HT-29 (cell line): ENCODE data around the gene ULK4. TPM values are rescaled to one million over a fixed set of nuclear protein-coding genes. Genes with fewer than 3 reads are reported as not detected.
"Not testable (repeated sequence)": the region's sequence is repeated elsewhere in the genome, so short reads cannot be mapped to it uniquely, and the experiment has no call there.

ENCODE experiments used
- DNase-seq: peaks from one replicate; pipeline ENCODE4 v3.0.0-alpha.2; 2015; ENCODE audit warnings: low spot score
- total RNA-seq: library from RNA; depleted of rRNA; stranded (reverse); fragments of >200 nt; shearing (Covaris generic); gene quantifications from 2 replicates; pipeline ENCODE4 v1.2.3, GENCODE V29; 2014

Gene ULK4
- total RNA-seq, 1 experiment from 2014 or later = 3.2 TPM

- DNase-seq = no peak
Observed at GRCh38 chr3:41320953-41321641, 640.8 kb downstream of the ULK4 start.

- peak; percentile 1 for DNase-seq
Observed at GRCh38 chr3:41318520-41318919, 643.4 kb downstream of the ULK4 start.

GRCh38 chr3:41317718-41318117 is 644.2 kb downstream of the ULK4 start:
- peak; percentile 34 for DNase-seq

- no peak for DNase-seq
Observed at GRCh38 chr3:41317298-41317697, 644.6 kb downstream of the ULK4 start.

GRCh38 chr3:41315126-41315525 is 646.8 kb downstream of the ULK4 start:
- no peak for DNase-seq

GRCh38 chr3:41308119-41308518 is 653.8 kb downstream of the ULK4 start:
- no peak for DNase-seq

- DNase-seq = no peak
Observed at GRCh38 chr3:41307065-41307464, 654.8 kb downstream of the ULK4 start.

- no peak for DNase-seq
Observed at GRCh38 chr3:41304593-41304992, 657.3 kb downstream of the ULK4 start.

- DNase-seq = no peak
Observed at GRCh38 chr3:41302295-41302694, 659.6 kb downstream of the ULK4 start.

- no peak for DNase-seq
Observed at GRCh38 chr3:41301548-41301947, 660.4 kb downstream of the ULK4 start.

- no peak for DNase-seq
Observed at GRCh38 chr3:41299036-41299435, 662.9 kb downstream of the ULK4 start.

- no peak for DNase-seq
Observed at GRCh38 chr3:41297750-41298149, 664.2 kb downstream of the ULK4 start.

- DNase-seq = no peak
Observed at GRCh38 chr3:41296556-41296955, 665.3 kb downstream of the ULK4 start.

- DNase-seq = no peak
Observed at GRCh38 chr3:41295740-41296139, 666.2 kb downstream of the ULK4 start.

- DNase-seq = no peak
Observed at GRCh38 chr3:41293169-41293681, 668.7 kb downstream of the ULK4 start.

- no peak for DNase-seq
Observed at GRCh38 chr3:41290736-41291135, 671.2 kb downstream of the ULK4 start.

GRCh38 chr3:41290306-41290705 is 671.6 kb downstream of the ULK4 start:
- DNase-seq = no peak

- no peak for DNase-seq
Observed at GRCh38 chr3:41288785-41289184, 673.1 kb downstream of the ULK4 start.

GRCh38 chr3:41286305-41286704 is 675.6 kb downstream of the ULK4 start:
- no peak for DNase-seq

GRCh38 chr3:41284934-41285333 is 677.0 kb downstream of the ULK4 start:
- not testable (repeated sequence) for DNase-seq

GRCh38 chr3:41277790-41278465 is 684.0 kb downstream of the ULK4 start:
- no peak for DNase-seq

- no peak for DNase-seq
Observed at GRCh38 chr3:41276191-41276590, 685.7 kb downstream of the ULK4 start.
